NT2/D1 (cell line): Measurements from ENCODE around the gene OR13H1.

Experiments used
- SUZ12 ChIP-seq: IDR thresholded peaks from 2 replicates; pipeline ENCODE4 v1.6.1; 2011; ENCODE audit not compliant: insufficient read length, insufficient read depth; ENCODE audit errors: extremely low read depth
- YY1 ChIP-seq: IDR thresholded peaks from 2 replicates; pipeline ENCODE4 v1.6.1; 2011; ENCODE audit not compliant: insufficient read length, insufficient read depth
- ZNF274 ChIP-seq: IDR thresholded peaks from 2 replicates; pipeline ENCODE4 v1.6.1; 2011; ENCODE audit warnings: mild to moderate bottlenecking, low read depth, low read length

DNA sequence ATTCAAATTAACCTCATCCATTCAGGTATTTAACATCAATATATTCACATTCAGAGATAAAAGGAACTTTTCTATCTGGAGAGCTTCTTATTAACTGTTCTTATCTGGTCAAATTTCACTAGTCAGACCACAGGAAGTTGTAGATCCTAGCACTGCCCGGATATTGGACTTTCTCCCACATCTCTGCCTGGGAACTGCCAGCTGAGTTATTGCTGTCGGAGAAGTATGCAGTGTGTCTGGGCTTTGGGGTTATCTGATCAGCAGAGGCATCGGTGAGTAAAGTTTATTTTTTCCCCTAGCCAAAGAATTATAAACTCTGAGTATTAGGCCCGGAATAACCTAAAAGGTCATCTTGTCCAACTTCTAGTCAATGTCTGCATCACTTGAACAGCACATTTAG is 45.1 kb downstream of the OR13H1 start:
- TF ChIP-seq ZNF274 (no peak), SUZ12 (no peak), YY1 (no peak)
